Spleen (tissue), 11 donors: ENCODE data around the gene FOXO3. TPM values are rescaled to one million over a fixed set of nuclear protein-coding genes. Genes with fewer than 3 reads are reported as not detected.
A peak's percentile ranks its signal among the peaks of the same experiment; 100 is the strongest.

Source experiments
- DNase-seq: peaks from one replicate; pipeline ENCODE4 v3.0.0-alpha.2; 2020
- H3K27ac ChIP-seq, 8 donors: fragments of 200-600 bp; sonication (generic) in 7 of 8; 1 replicate in 4 of 8; 2 replicates in 4 of 8; pipeline versions ENCODE4 v1.5.0 to v1.8.0; 2016 to 2021; ENCODE audit warnings: inconsistent platforms in 4 of 8, mild to moderate bottlenecking in 4 of 8, moderate library complexity in 1 of 8
- H3K27me3 ChIP-seq, 7 donors: fragments of 200-600 bp; sonication (generic) in 6 of 7; replicated peaks in 1 of 7; 1 replicate in 4 of 7; 2 replicates in 3 of 7; pipeline versions ENCODE4 v1.5.0 to v1.8.0; 2016 to 2021; ENCODE audit warnings: inconsistent platforms in 3 of 7, mild to moderate bottlenecking in 1 of 7
- H3K36me3 ChIP-seq, 6 donors: fragments of 200-600 bp; sonication (generic) in 5 of 6; 1 replicate in 4 of 6; 2 replicates in 2 of 6; pipeline versions ENCODE4 v1.5.0 to v1.8.0; 2016 to 2021; ENCODE audit warnings: inconsistent platforms in 2 of 6
- H3K4me1 ChIP-seq, 6 donors: fragments of 200-600 bp; sonication (generic) in 5 of 6; 1 replicate in 3 of 6; 2 replicates in 3 of 6; pipeline versions ENCODE4 v1.5.0 to v1.8.0; 2016 to 2021; ENCODE audit warnings: inconsistent platforms in 3 of 6
- H3K4me3 ChIP-seq, 8 donors: fragments of 200-600 bp; sonication (generic) in 7 of 8; 1 replicate in 4 of 8; 2 replicates in 4 of 8; pipeline versions ENCODE4 v1.5.0 to v1.8.0; 2016 to 2021; ENCODE audit warnings: inconsistent platforms in 4 of 8, mild to moderate bottlenecking in 4 of 8, moderate library complexity in 2 of 8
- H3K9me3 ChIP-seq, 8 donors: fragments of 200-600 bp; sonication (generic) in 7 of 8; 1 replicate in 4 of 8; 2 replicates in 4 of 8; pipeline versions ENCODE4 v1.5.0 to v1.8.0; 2016 to 2021; ENCODE audit warnings: inconsistent platforms in 4 of 8
- POLR2A ChIP-seq, 3 donors: fragments of 450-650 bp; IDR thresholded peaks; one replicate each; pipeline ENCODE4 v1.5.1; 2017; ENCODE audit warnings: antibody characterized with exemption in 3 of 3, mild to moderate bottlenecking in 1 of 3
- POLR2AphosphoS5 ChIP-seq, 3 donors: sonication (generic); formaldehyde crosslinking; IDR thresholded peaks; one replicate each; pipeline ENCODE4 v1.5.1; 2017; ENCODE audit warnings: antibody characterized with exemption in 3 of 3
- WGBS, 5 donors: extraction: QIAGEN DNeasy Blood & Tissue Kit in 3 of 5; methylation state at CpG; one replicate each; pipeline versions ENCODE4 v1.1.5 to v1.1.7; 2013 to 2018; 5-methylcytosine and 5-hydroxymethylcytosine counted together
- intact Hi-C: fragments of 100-400 bp; cut with DNase I; formaldehyde crosslinking; loops from one replicate; pipeline ENCODE4 v1.15.0; 2023; ENCODE audit warnings: low total_unique reads
- polyA plus RNA-seq, 3 donors: library from polyadenylated mRNA; stranded (reverse); fragments of 200-250 nt; gene quantifications; one replicate each; pipeline ENCODE4 v1.2.1, GENCODE V29; 2013
- total RNA-seq, 7 donors: library from RNA; depleted of rRNA in 3 of 7; stranded (reverse); fragments of >200 nt in 3 of 7; fragmentation: NEBNext Ultra II Directional in 4 of 7; extraction: Animal tissue kit (Norgen Biotek cat#: 25700) in 4 of 7; gene quantifications; one replicate each; pipeline versions ENCODE4 v1.1.0 to v1.2.1, GENCODE V29; 2016 to 2021
- TF ChIP-seq, protein P1 (sequence below), 11 experiments: fragments of 200-600 bp in 7 of 11; fragments of 450-650 bp in 4 of 11; sonication (generic) in 4 of 11; IDR thresholded peaks in 8 of 11; conservative IDR thresholded peaks in 3 of 11; 1 replicate in 7 of 11; 2 replicates in 4 of 11; pipeline versions ENCODE4 v1.4.0 to v1.8.0; 2016 to 2021; ENCODE audit warnings: antibody characterized with exemption in 11 of 11, inconsistent platforms in 4 of 11, mild to moderate bottlenecking in 1 of 11
- donor health status: healthy with polysubstance abuse.
- donor health status: DM: no; HTN: no; CAD: no; lungs with moderate emphysema.
- donor health status: DM: no; HTN: no; CAD: no.
- donor health status: Bipolar disorder and iron deficiency.
- donor health status: healthy.
- donor health status: DM: no; HTN: no; CAD: no.
- donor health status: DM: yes; HTN: yes; CAD: no.

Gene FOXO3
- total and polyA plus RNA-seq, 10 donors: 9.4 to 86.9 (median 67.0) TPM

DNA sequence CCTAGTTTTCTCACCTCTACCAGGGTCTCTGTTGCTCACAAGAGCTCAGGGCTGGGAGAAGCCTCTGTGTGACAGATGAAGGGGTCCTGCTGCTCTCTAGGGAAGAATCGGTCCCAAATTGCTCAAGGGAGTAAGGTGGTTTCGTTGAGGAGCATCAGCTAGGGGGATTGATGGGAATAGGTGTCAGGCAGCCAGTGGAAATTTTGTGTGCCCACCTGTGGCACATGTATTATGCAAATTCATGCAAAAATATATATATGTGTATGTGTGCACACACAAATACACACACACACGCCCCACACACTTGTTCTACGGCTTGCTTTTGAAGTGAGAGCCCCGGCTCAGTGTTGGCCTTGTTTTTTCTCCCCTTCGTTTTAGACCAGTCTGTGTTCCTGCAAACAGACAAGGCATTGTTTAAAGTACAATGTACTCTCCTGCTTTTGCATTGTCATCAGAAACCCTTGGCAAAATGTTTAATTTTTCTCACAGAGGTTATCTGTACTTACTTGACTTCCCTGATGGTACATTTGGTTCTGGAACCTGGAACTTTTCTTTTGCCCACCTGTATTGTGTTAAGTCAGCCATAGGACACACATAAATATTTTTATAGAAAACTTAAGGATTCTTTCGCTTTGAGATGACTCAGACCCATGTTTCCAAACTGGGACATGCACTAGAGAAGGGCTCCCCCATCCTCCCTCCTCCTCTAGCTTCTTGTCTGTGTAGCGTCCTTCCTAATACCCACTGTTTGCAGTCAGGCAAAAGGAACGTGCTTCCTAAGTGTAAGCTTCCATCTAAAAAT lies 26.7 kb downstream of the FOXO3 start:
- TF ChIP-seq POLR2AphosphoS5 (IDR thresholded peaks at IDR 0.05): no peak
- TF ChIP-seq, protein P1, sequence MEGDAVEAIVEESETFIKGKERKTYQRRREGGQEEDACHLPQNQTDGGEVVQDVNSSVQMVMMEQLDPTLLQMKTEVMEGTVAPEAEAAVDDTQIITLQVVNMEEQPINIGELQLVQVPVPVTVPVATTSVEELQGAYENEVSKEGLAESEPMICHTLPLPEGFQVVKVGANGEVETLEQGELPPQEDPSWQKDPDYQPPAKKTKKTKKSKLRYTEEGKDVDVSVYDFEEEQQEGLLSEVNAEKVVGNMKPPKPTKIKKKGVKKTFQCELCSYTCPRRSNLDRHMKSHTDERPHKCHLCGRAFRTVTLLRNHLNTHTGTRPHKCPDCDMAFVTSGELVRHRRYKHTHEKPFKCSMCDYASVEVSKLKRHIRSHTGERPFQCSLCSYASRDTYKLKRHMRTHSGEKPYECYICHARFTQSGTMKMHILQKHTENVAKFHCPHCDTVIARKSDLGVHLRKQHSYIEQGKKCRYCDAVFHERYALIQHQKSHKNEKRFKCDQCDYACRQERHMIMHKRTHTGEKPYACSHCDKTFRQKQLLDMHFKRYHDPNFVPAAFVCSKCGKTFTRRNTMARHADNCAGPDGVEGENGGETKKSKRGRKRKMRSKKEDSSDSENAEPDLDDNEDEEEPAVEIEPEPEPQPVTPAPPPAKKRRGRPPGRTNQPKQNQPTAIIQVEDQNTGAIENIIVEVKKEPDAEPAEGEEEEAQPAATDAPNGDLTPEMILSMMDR (IDR thresholded peaks at IDR 0.05 in 8 of 11, conservative IDR thresholded peaks at IDR 0.05 in 3 of 11): no peak
- DNase-seq: no peak
- intact Hi-C loops: no loop called here

GRCh38 chr6:108588586-108588985 lies 27.9 kb downstream of the FOXO3 start:
- WGBS, 5 donors: 24 to 53% (median 38%) methylated on average over 1 of the region's 1 CpG
- no peaks in the 10 kb centered on the region for H3K9me3 ChIP-seq
- peak overlapping the region in 1 of 8 donors; percentile 44 for H3K4me3 ChIP-seq
- intact Hi-C loops: no loop called here
- no peaks in the 10 kb centered on the region for H3K27me3 ChIP-seq
- H3K27ac ChIP-seq: peak overlapping the region; percentile 36 to 88 (median 82)
- peak in 1 of 3 donors; percentile 19 for TF ChIP-seq POLR2AphosphoS5 (IDR thresholded peaks at IDR 0.05)
- no peak for TF ChIP-seq POLR2A (IDR thresholded peaks at IDR 0.05)
- no peak for DNase-seq
- peaks cover 62 to 97% (median 84%) of the 10 kb centered on the region in 6 donors for H3K4me1 ChIP-seq
- H3K36me3 ChIP-seq: peaks cover 0 to 6% (median 0%) of the 10 kb centered on the region in 6 donors

More for the DNA sequence above, 26.7 kb downstream of the FOXO3 start:
- H3K27ac ChIP-seq: peak overlapping the region in 6 of 8 donors; percentile 59 to 88 (median 84)
- H3K9me3 ChIP-seq: no peaks in the 10 kb centered on the region
- no peak overlapping the region for H3K4me3 ChIP-seq
- H3K27me3 ChIP-seq: no peaks in the 10 kb centered on the region
- peaks cover 0 to 6% (median 0%) of the 10 kb centered on the region in 6 donors for H3K36me3 ChIP-seq
- WGBS, 5 donors: 65 to 83% (median 76%) methylated on average over 9 of the region's 9 CpGs
- H3K4me1 ChIP-seq: peaks cover 53 to 96% (median 79%) of the 10 kb centered on the region in 6 donors

GRCh38 chr6:108589244-108589791 lies 28.6 kb downstream of the FOXO3 start:
- Histone ChIP-seq H3K27me3 (no peaks in the 10 kb centered on the region), H3K27ac (peak overlapping the region; percentile 55 to 88 (median 82)), H3K4me1 (peaks cover 63 to 98% (median 89%) of the 10 kb centered on the region in 6 donors), H3K9me3 (no peaks in the 10 kb centered on the region), H3K36me3 (peaks cover 0 to 6% (median 0%) of the 10 kb centered on the region in 6 donors), H3K4me3 (peak overlapping the region in 3 of 8 donors; percentile 4 to 44 (median 6))
- 18 to 45% (median 34%) methylated on average over 6 of the region's 6 CpGs for WGBS, 5 donors
- peak; percentile 22 to 92 (median 80) for TF ChIP-seq POLR2AphosphoS5 (IDR thresholded peaks at IDR 0.05)
- TF ChIP-seq, protein P1 (IDR thresholded peaks at IDR 0.05 in 8 of 11, conservative IDR thresholded peaks at IDR 0.05 in 3 of 11): no peak
- peak; percentile 81 for DNase-seq
- intact Hi-C loops: no loop called here

GRCh38 chr6:108591040-108591816 lies 30.5 kb downstream of the FOXO3 start:
- no peak for TF ChIP-seq POLR2AphosphoS5 (IDR thresholded peaks at IDR 0.05)
- TF ChIP-seq, protein P1 (IDR thresholded peaks at IDR 0.05 in 8 of 11, conservative IDR thresholded peaks at IDR 0.05 in 3 of 11): no peak
- TF ChIP-seq POLR2A (IDR thresholded peaks at IDR 0.05): no peak
- Histone ChIP-seq H3K27ac (peak overlapping the region in 7 of 8 donors; percentile 2 to 88 (median 82)), H3K4me3 (no peak overlapping the region), H3K36me3 (peaks cover 0 to 6% (median 0%) of the 10 kb centered on the region in 6 donors), H3K4me1 (peaks cover 70 to 100% (median 96%) of the 10 kb centered on the region in 6 donors), H3K27me3 (no peaks in the 10 kb centered on the region), H3K9me3 (no peaks in the 10 kb centered on the region)
- no peak for DNase-seq
- WGBS, 5 donors: 58 to 75% (median 69%) methylated on average over 8 of the region's 8 CpGs
- intact Hi-C loops: no loop called here
